H1 (cell line): Measurements from ENCODE around the gene EXOSC10. TPM values are rescaled to one million over a fixed set of nuclear protein-coding genes. Genes with fewer than 3 reads are reported as not detected.

Source experiments
- CTCF ChIA-PET: fragments of 300-600 bp; sonication (Branson Sonifier 250); formaldehyde crosslinking; loops from one replicate; lab custom pipeline; 2021; ENCODE audit not compliant: partially characterized antibody; lab: Charles Lee
- POLR2A ChIA-PET: fragments of 300-600 bp; sonication (Branson Sonifier 250); formaldehyde crosslinking; loops from one replicate; lab custom pipeline; 2021; ENCODE audit warnings: inconsistent platforms; ENCODE audit not compliant: partially characterized antibody; lab: Charles Lee
- DNase-seq, 2 experiments: peaks; one replicate each; pipeline versions ENCODE4 v3.0.0 to v3.0.0-alpha.2; 2010 to 2022; ENCODE audit warnings: low spot score in 2 of 2, low read depth in 1 of 2, mixed read lengths in 1 of 2
- FAIRE-seq: peaks from 2 replicates; lab custom pipeline; 2011; peaks lifted over from hg19 to GRCh38; lab: Jason Lieb, UNC
- H2AFZ ChIP-seq: 2 replicates; pipeline ENCODE4 v1.8.1; 2012; ENCODE audit warnings: low read length, inconsistent platforms
- H2AK5ac ChIP-seq: 2 replicates; pipeline ENCODE4 v1.6.1; 2013; ENCODE audit warnings: low read depth, low read length
- H2BK120ac ChIP-seq: replicated peaks from 2 replicates; pipeline ENCODE3; 2013; ENCODE audit warnings: low read depth, low read length, inconsistent platforms
- H2BK12ac ChIP-seq: 2 replicates; pipeline ENCODE4 v1.6.1; 2013; ENCODE audit warnings: low read depth, low read length
- H2BK15ac ChIP-seq: 2 replicates; pipeline ENCODE4 v1.6.1; 2013; ENCODE audit warnings: low read length
- H2BK20ac ChIP-seq: 2 replicates; pipeline ENCODE4 v1.6.1; 2013; ENCODE audit warnings: low read length
- H2BK5ac ChIP-seq: 2 replicates; pipeline ENCODE4 v1.6.1; 2013; ENCODE audit warnings: low read depth, low read length
- H3K14ac ChIP-seq: 2 replicates; pipeline ENCODE4 v1.6.1; 2013; ENCODE audit warnings: inconsistent platforms; ENCODE audit not compliant: insufficient read length
- H3K18ac ChIP-seq: 2 replicates; pipeline ENCODE4 v1.6.1; 2013; ENCODE audit warnings: low read length; ENCODE audit errors: extremely low read depth
- H3K23ac ChIP-seq: 2 replicates; pipeline ENCODE4 v1.6.1; 2013; ENCODE audit warnings: inconsistent platforms; ENCODE audit not compliant: insufficient read length
- H3K23me2 ChIP-seq: 2 replicates; pipeline ENCODE4 v1.6.1; 2013; ENCODE audit warnings: low read depth, low read length
- H3K27ac ChIP-seq: 2 replicates; pipeline ENCODE4 v1.6.1; 2011; ENCODE audit warnings: low read depth, low read length, inconsistent platforms
- H3K27me3 ChIP-seq, 4 experiments: replicated peaks in 1 of 4; 1 replicate in 1 of 4; 2 replicates in 3 of 4; pipeline versions ENCODE4 v1.6.1 to v1.8.1; 2011 to 2013; ENCODE audit warnings: low read length in 3 of 4, mild to moderate bottlenecking in 3 of 4, inconsistent platforms in 2 of 4, mixed read lengths in 2 of 4, moderate library complexity in 1 of 4; ENCODE audit not compliant: control insufficient read depth in 3 of 4, insufficient read depth in 3 of 4; ENCODE audit errors: extremely low read depth in 1 of 4
- H3K36me3 ChIP-seq, 4 experiments: 2 replicates each; pipeline versions ENCODE4 v1.6.1 to v1.8.1; 2011 to 2013; ENCODE audit warnings: mild to moderate bottlenecking in 4 of 4, low read length in 3 of 4, moderate library complexity in 2 of 4, control low read depth in 1 of 4, inconsistent platforms in 1 of 4; ENCODE audit not compliant: insufficient read depth in 4 of 4, control insufficient read depth in 2 of 4
- H3K4ac ChIP-seq: replicated peaks from 2 replicates; pipeline ENCODE3; 2013; ENCODE audit warnings: low read length, low read depth, mixed read lengths, inconsistent platforms; ENCODE audit not compliant: insufficient read length
- H3K4me1 ChIP-seq, 4 experiments: replicated peaks in 1 of 4; 1 replicate in 1 of 4; 2 replicates in 3 of 4; pipeline versions ENCODE4 v1.6.1 to v1.8.1; 2011 to 2013; ENCODE audit warnings: low read length in 3 of 4, inconsistent platforms in 2 of 4, mixed read lengths in 1 of 4; ENCODE audit not compliant: insufficient read depth in 4 of 4, control insufficient read depth in 3 of 4
- H3K4me2 ChIP-seq, 2 experiments: 2 replicates each; pipeline versions ENCODE4 v1.6.1 to v1.8.1; 2011 to 2013; ENCODE audit warnings: low read depth in 2 of 2, low read length in 2 of 2, control low read depth in 1 of 2, inconsistent platforms in 1 of 2, mild to moderate bottlenecking in 1 of 2; ENCODE audit not compliant: insufficient read depth in 1 of 2
- H3K4me3 ChIP-seq, 4 experiments: fragments of 200-600, 300-600 bp in 1 of 4; sonication (generic), shearing (Covaris generic), sonication (Bioruptor Twin) in 1 of 4; 2 replicates each; pipeline versions ENCODE4 v1.5.1 to v1.8.1; 2011 to 2016; ENCODE audit warnings: low read length in 4 of 4, low read depth in 3 of 4, control low read depth in 2 of 4, inconsistent platforms in 2 of 4, mild to moderate bottlenecking in 2 of 4, mixed read lengths in 1 of 4, moderate library complexity in 1 of 4; ENCODE audit not compliant: insufficient read depth in 2 of 4; ENCODE audit errors: extremely low read depth in 1 of 4
- H3K56ac ChIP-seq: replicated peaks from 2 replicates; pipeline ENCODE3; 2013; ENCODE audit warnings: low read depth, mild to moderate bottlenecking, mixed read lengths, low read length, inconsistent platforms; ENCODE audit not compliant: insufficient read length
- H3K79me1 ChIP-seq: 2 replicates; pipeline ENCODE4 v1.6.1; 2013; ENCODE audit warnings: low read depth, low read length, control low read depth
- H3K79me2 ChIP-seq, 2 experiments: 2 replicates each; pipeline versions ENCODE4 v1.6.1 to v1.8.1; 2012 to 2013; ENCODE audit warnings: low read length in 2 of 2, mild to moderate bottlenecking in 2 of 2, inconsistent platforms in 1 of 2; ENCODE audit not compliant: insufficient read depth in 2 of 2, control insufficient read depth in 1 of 2
- H3K9ac ChIP-seq, 4 experiments: replicated peaks in 1 of 4; 1 replicate in 1 of 4; 2 replicates in 3 of 4; pipeline versions ENCODE4 v1.6.1 to v1.8.1; 2011 to 2013; ENCODE audit warnings: low read depth in 3 of 4, low read length in 3 of 4, control low read depth in 2 of 4, mild to moderate bottlenecking in 2 of 4, moderate library complexity in 2 of 4, inconsistent platforms in 1 of 4; ENCODE audit errors: extremely low read depth in 1 of 4
- H3K9me3 ChIP-seq, 2 experiments: 2 replicates each; pipeline versions ENCODE4 v1.6.1 to v1.8.1; 2012 to 2013; ENCODE audit warnings: mild to moderate bottlenecking in 2 of 2, moderate library complexity in 2 of 2, control low read depth in 1 of 2, inconsistent platforms in 1 of 2, low read depth in 1 of 2, low read length in 1 of 2, mixed read lengths in 1 of 2; ENCODE audit not compliant: insufficient read depth in 2 of 2
- H4K20me1 ChIP-seq, 2 experiments: replicated peaks in 1 of 2; 2 replicates each; pipeline versions ENCODE3 to v1.8.1; 2011 to 2013; ENCODE audit warnings: inconsistent platforms in 2 of 2, low read length in 2 of 2, mild to moderate bottlenecking in 1 of 2; ENCODE audit not compliant: insufficient read depth in 2 of 2, control insufficient read depth in 1 of 2
- H4K5ac ChIP-seq: 2 replicates; pipeline ENCODE4 v1.6.1; 2013; ENCODE audit warnings: low read length, low read depth, mixed read lengths, inconsistent platforms; ENCODE audit not compliant: insufficient read length
- H4K8ac ChIP-seq: 2 replicates; pipeline ENCODE4 v1.8.0; 2013; ENCODE audit warnings: mild to moderate bottlenecking, moderate library complexity, low read length, inconsistent platforms; ENCODE audit not compliant: insufficient read depth; ENCODE audit errors: extremely low read depth
- H4K91ac ChIP-seq: replicated peaks from 2 replicates; pipeline ENCODE3; 2013; ENCODE audit warnings: low read length, mixed read lengths, inconsistent platforms; ENCODE audit not compliant: insufficient read length
- BACH1 ChIP-seq: IDR thresholded peaks from 2 replicates; pipeline ENCODE4 v1.6.1; 2012; ENCODE audit warnings: low read length, improper control_type of control experiment
- FOSL1 ChIP-seq: IDR thresholded peaks from 2 replicates; pipeline ENCODE4 v1.6.1; 2011; ENCODE audit warnings: mild to moderate bottlenecking, low read depth, low read length, moderate library complexity; ENCODE audit not compliant: insufficient read depth
- GABPA ChIP-seq: IDR thresholded peaks from 2 replicates; pipeline ENCODE4 v1.6.1; 2011; ENCODE audit warnings: mild to moderate bottlenecking, low read length, moderate library complexity, borderline replicate concordance; ENCODE audit not compliant: insufficient read depth
- HDAC6 ChIP-seq: IDR thresholded peaks from one replicate; pipeline ENCODE4 v1.7.1; 2012; ENCODE audit warnings: low read depth, mild to moderate bottlenecking, inconsistent platforms, low read length, moderate library complexity
- KDM1A ChIP-seq: fragments of 200-600, 300-600 bp; sonication (generic); IDR thresholded peaks from 2 replicates; pipeline ENCODE4 v1.7.1; 2016; ENCODE audit warnings: mild to moderate bottlenecking, low read length, borderline replicate concordance
- KDM4A ChIP-seq: IDR thresholded peaks from one replicate; pipeline ENCODE4 v1.7.1; 2012; ENCODE audit warnings: low read depth, mild to moderate bottlenecking, moderate library complexity, low read length, inconsistent platforms; ENCODE audit not compliant: severe bottlenecking
- PHF8 ChIP-seq: fragments of 200-600 bp; sonication (generic); conservative IDR thresholded peaks from 2 replicates; pipeline ENCODE4 v1.7.1; 2012; ENCODE audit warnings: low read depth, mild to moderate bottlenecking, inconsistent platforms, low read length, moderate library complexity
- POU5F1 ChIP-seq: IDR thresholded peaks from 2 replicates; pipeline ENCODE4 v1.6.1; 2011; ENCODE audit warnings: low read depth, mild to moderate bottlenecking, low read length, moderate library complexity
- SIN3A ChIP-seq, 2 experiments: IDR thresholded peaks in 1 of 2; conservative IDR thresholded peaks in 1 of 2; 2 replicates each; pipeline ENCODE4 v1.6.1; 2011 to 2012; ENCODE audit warnings: low read length in 2 of 2, improper control_type of control experiment in 1 of 2, low read depth in 1 of 2, mild to moderate bottlenecking in 1 of 2
- SIX5 ChIP-seq: IDR thresholded peaks from 2 replicates; pipeline ENCODE4 v1.6.1; 2011; ENCODE audit warnings: mild to moderate bottlenecking, low read depth, low read length
- SP1 ChIP-seq: IDR thresholded peaks from 2 replicates; pipeline ENCODE4 v1.6.1; 2011; ENCODE audit warnings: low read depth, low read length
- SRF ChIP-seq: IDR thresholded peaks from 2 replicates; pipeline ENCODE4 v1.6.1; 2011; ENCODE audit warnings: mild to moderate bottlenecking, low read depth, low read length, moderate library complexity
- TBP ChIP-seq: IDR thresholded peaks from 2 replicates; pipeline ENCODE4 v1.6.1; 2011; ENCODE audit warnings: low read depth, low read length, improper control_type of control experiment
- TCF12 ChIP-seq: IDR thresholded peaks from 2 replicates; pipeline ENCODE4 v1.6.1; 2011; ENCODE audit warnings: low read depth, mild to moderate bottlenecking, low read length
- ZNF274 ChIP-seq: IDR thresholded peaks from 2 replicates; pipeline ENCODE4 v1.7.0; 2012; ENCODE audit warnings: low read length, borderline replicate concordance; ENCODE audit errors: extremely low read depth
- WGBS, 2 experiments: shearing (Covaris generic) in 1 of 2; methylation state at CpG; one replicate each; pipeline versions ENCODE4 v1.1.6 to v1.1.7; 2013 to 2015; ENCODE audit warnings: low lambda C conversion rate in 2 of 2, mixed read lengths in 2 of 2, inconsistent platforms in 1 of 2, low coverage in 1 of 2, missing lambda C conversion rate in 1 of 2; ENCODE audit not compliant: insufficient replicate concordance in 2 of 2, insufficient coverage in 1 of 2, insufficient read length in 1 of 2; ENCODE audit errors: extremely low coverage in 1 of 2, missing lambda C conversion rate in 1 of 2; 5-methylcytosine and 5-hydroxymethylcytosine counted together
- polyA plus RNA-seq, 7 experiments: library from polyadenylated mRNA; depleted of rRNA in 3 of 7; stranded (reverse) in 5 of 7; unstranded in 2 of 7; fragments of >200 nt in 5 of 7; fragments of 200-250 nt in 2 of 7; gene quantifications; 1 replicate in 5 of 7; 2 replicates in 1 of 7; 4 replicates in 1 of 7; pipeline versions ENCODE4 v1.2.1 to v1.2.3, GENCODE V29; 2011 to 2013; ENCODE audit warnings: missing spikeins in 2 of 7, mixed read lengths in 2 of 7
- total RNA-seq: library from RNA; stranded (reverse); fragmentation: NEBNext Ultra II Directional; extraction: Animal tissue kit (Norgen Biotek cat#: 25700); gene quantifications from 2 replicates; pipeline ENCODE4 v1.2.1, GENCODE V29; 2021

EXOSC10 gene
- total and polyA plus RNA-seq, 2 of the 8 experiments (the other 6 are each of a cell fraction or from before 2014, with no cell fraction given), result 57.9 to 86.1 TPM

GRCh38 chr1:11019971-11020370 is 79.7 kb downstream of the EXOSC10 start:
- Histone ChIP-seq H2BK20ac (no peak overlapping the region), H3K4ac (no peak overlapping the region), H2BK5ac (no peak overlapping the region), H3K79me2 (peaks cover 0 to 30% of the 10 kb centered on the region in 2 experiments; a peak in 2 of 4 replicates), H3K27me3 (no peaks in the 10 kb centered on the region), H2BK15ac (no peak overlapping the region), H3K9ac (no peak overlapping the region), H2BK120ac (no peak overlapping the region), H3K14ac (no peak overlapping the region), H2AK5ac (no peak overlapping the region), H3K23ac (no peak overlapping the region), H3K23me2 (no peaks in the 10 kb centered on the region), H2AFZ (no peak overlapping the region), H3K27ac (no peak overlapping the region), H3K36me3 (peaks cover 47 to 95% (median 79%) of the 10 kb centered on the region in 4 experiments), H3K4me1 (no peaks in the 10 kb centered on the region; a peak in 1 of 7 replicates), H3K56ac (no peak overlapping the region), H4K5ac (no peak overlapping the region), H3K79me1 (no peaks in the 10 kb centered on the region; the same call in 1 of the 2 replicates), H3K4me3 (no peak overlapping the region), H2BK12ac (no peak overlapping the region), H4K8ac (no peak overlapping the region), H4K91ac (no peak overlapping the region), H4K20me1 (peaks cover 5 to 12% of the 10 kb centered on the region in 2 experiments), H3K9me3 (no peaks in the 10 kb centered on the region), H3K18ac (no peak overlapping the region), H3K4me2 (no peak overlapping the region)
- ChIA-PET POLR2A (interaction anchor here (0.9 to 3.8 kb wide), 2 partner anchors 11 to 41 kb away, joined by 3 to 20 read pairs; no protein-coding TSS in a partner anchor), CTCF (interaction anchor here (0.7 to 1.1 kb wide), 2 partner anchors 17 to 508 kb away, joined by 3 read pairs; no protein-coding TSS in a partner anchor)
- WGBS, 2 experiments, result 93% methylated on average over 7 of the region's 7 CpGs; no CpG with 5 or more reads in 1 of the 2 experiments
- FAIRE-seq (no peak), DNase-seq (no peak)
- TF ChIP-seq PHF8 (no peak), TBP (no peak), ZNF274 (no peak), GABPA (no peak), TCF12 (no peak), POU5F1 (no peak), SIX5 (no peak), KDM4A (no peak), HDAC6 (no peak), SRF (no peak), SP1 (no peak), SIN3A (conservative IDR thresholded peaks at IDR 0.05 in 1 of 2, IDR thresholded peaks at IDR 0.05 in 1 of 2; ENCODE audit: low read depth in 1 of 2, low read length in 2 of 2) (no peak), KDM1A (no peak), BACH1 (no peak), FOSL1 (no peak)
